ENCODE data around the gene IFT20.

- TF ChIP-seq CREB5 (CRISPR knock-in tag; IDR thresholded peaks at IDR 0.05; ENCODE audit: low read depth) (no peak), ZFP3 (CRISPR knock-in tag; IDR thresholded peaks at IDR 0.05) (no peak), TCF4 (CRISPR knock-in tag; IDR thresholded peaks at IDR 0.05; ENCODE audit: borderline replicate concordance) (no peak), PATZ1 (CRISPR knock-in tag; IDR thresholded peaks at IDR 0.05; ENCODE audit: borderline replicate concordance) (no peak), ISL1 (CRISPR knock-in tag; IDR thresholded peaks at IDR 0.05) (no peak), ZNF70 (CRISPR knock-in tag; IDR thresholded peaks at IDR 0.05) (no peak), ZFP30 (CRISPR knock-in tag; IDR thresholded peaks at IDR 0.05) (no peak), TOX (CRISPR knock-in tag; IDR thresholded peaks at IDR 0.05; ENCODE audit: borderline replicate concordance) (no peak), CSDC2 (CRISPR knock-in tag; IDR thresholded peaks at IDR 0.05) (no peak)
These were observed 1.1 kb downstream of the IFT20 start for GRCh38 chr17:28334171-28334570.

All from SK-N-SH treated with all-trans-retinoic acid at 6 μM for 48 hours (cell line).